ENCODE results near the gene PDP2.

DNA sequence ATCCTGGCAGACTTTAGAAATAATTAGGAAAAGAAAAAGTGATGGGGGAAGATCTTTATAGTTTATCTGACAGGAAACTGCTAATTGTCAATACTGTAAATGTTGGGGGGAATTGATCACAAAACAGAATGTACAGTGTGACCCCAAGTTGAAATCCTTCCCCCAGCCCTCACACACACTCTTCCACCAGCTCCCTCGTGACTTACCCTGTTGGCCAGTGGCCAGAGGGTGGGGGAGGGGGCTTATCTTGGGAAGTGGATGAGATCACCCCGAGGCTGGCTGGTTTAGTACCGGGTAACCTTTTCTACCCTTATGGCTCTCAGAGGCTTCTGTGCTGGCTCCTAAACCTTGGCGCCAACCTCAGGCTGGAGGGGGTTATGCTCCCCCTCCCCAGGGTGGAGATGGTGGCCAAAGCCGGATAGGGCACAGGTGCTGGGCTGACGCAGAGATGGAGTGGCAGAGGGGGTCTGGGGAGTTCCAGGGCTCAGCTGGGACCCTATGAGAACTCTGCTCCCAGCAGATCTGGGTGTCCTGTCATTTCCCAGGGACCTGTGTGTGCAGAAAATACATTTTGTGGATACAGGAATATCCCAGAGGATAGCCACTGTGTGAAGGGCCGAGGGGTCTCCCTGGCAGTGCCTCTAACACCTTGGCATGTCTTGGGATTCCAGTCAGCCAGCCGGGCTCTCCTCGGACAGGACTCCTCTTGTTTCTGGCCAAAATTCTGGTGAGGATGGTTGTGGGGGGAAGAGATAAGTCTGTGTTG is 19.8 kb downstream of the PDP2 start:
- TF ChIP-seq, protein P1, sequence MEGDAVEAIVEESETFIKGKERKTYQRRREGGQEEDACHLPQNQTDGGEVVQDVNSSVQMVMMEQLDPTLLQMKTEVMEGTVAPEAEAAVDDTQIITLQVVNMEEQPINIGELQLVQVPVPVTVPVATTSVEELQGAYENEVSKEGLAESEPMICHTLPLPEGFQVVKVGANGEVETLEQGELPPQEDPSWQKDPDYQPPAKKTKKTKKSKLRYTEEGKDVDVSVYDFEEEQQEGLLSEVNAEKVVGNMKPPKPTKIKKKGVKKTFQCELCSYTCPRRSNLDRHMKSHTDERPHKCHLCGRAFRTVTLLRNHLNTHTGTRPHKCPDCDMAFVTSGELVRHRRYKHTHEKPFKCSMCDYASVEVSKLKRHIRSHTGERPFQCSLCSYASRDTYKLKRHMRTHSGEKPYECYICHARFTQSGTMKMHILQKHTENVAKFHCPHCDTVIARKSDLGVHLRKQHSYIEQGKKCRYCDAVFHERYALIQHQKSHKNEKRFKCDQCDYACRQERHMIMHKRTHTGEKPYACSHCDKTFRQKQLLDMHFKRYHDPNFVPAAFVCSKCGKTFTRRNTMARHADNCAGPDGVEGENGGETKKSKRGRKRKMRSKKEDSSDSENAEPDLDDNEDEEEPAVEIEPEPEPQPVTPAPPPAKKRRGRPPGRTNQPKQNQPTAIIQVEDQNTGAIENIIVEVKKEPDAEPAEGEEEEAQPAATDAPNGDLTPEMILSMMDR (conservative IDR thresholded peaks at IDR 0.05; ENCODE audit: low read depth, low read length), result no peak
- TF ChIP-seq EZH2 (IDR thresholded peaks at IDR 0.05; ENCODE audit: borderline replicate concordance, low read depth, low read length, poor library complexity, severe bottlenecking), result no peak
